Measurements from ENCODE around the gene GOLGA5.

GOLGA5 gene

GRCh38 chr14:92832137-92832700 is 38.1 kb downstream of the GOLGA5 start:
- no peak for DNase-seq

- no peak for DNase-seq
Measured at GRCh38 chr14:92841930-92842329, 47.8 kb downstream of the GOLGA5 start.

GRCh38 chr14:92844204-92844603 is 50.1 kb downstream of the GOLGA5 start:
- DNase-seq: peak; percentile 11

GRCh38 chr14:92846162-92846897 is 52.2 kb downstream of the GOLGA5 start:
- peak; percentile 28 for DNase-seq

GRCh38 chr14:92847278-92847677 is 53.2 kb downstream of the GOLGA5 start:
- peak; percentile 5 for DNase-seq

GRCh38 chr14:92847749-92848148 is 53.6 kb downstream of the GOLGA5 start:
- DNase-seq: no peak

GRCh38 chr14:92848887-92849286 is 54.8 kb downstream of the GOLGA5 start:
- no peak for DNase-seq

- no peak for DNase-seq
Measured at GRCh38 chr14:92850492-92850891, 56.4 kb downstream of the GOLGA5 start.

- peak; percentile 10 for DNase-seq
Measured at GRCh38 chr14:92853136-92853535, 59.0 kb downstream of the GOLGA5 start.

- DNase-seq: no peak
Measured at GRCh38 chr14:92860049-92860840, 66.1 kb downstream of the GOLGA5 start.

- DNase-seq: no peak
Measured at GRCh38 chr14:92861856-92862745, 68.0 kb downstream of the GOLGA5 start.

GRCh38 chr14:92863286-92864080 is 69.4 kb downstream of the GOLGA5 start:
- DNase-seq: no peak

GRCh38 chr14:92865674-92866073 is 71.6 kb downstream of the GOLGA5 start:
- no peak for DNase-seq

- DNase-seq: no peak
Measured at GRCh38 chr14:92866181-92866752, 72.2 kb downstream of the GOLGA5 start.

- no peak for DNase-seq
Measured at GRCh38 chr14:92866901-92867865, 73.1 kb downstream of the GOLGA5 start.

- no peak for DNase-seq
Measured at GRCh38 chr14:92874962-92875661, 81.0 kb downstream of the GOLGA5 start.

GRCh38 chr14:92877757-92878431 is 83.8 kb downstream of the GOLGA5 start:
- DNase-seq: no peak

GRCh38 chr14:92880351-92880750 is 86.2 kb downstream of the GOLGA5 start:
- DNase-seq: no peak

- DNase-seq: no peak
Measured at GRCh38 chr14:92880851-92881250, 86.7 kb downstream of the GOLGA5 start.

Data from activated naive CD4-positive, alpha-beta T cell treated with Interleukin-2 at 50 U/mL for 16 hours (primary cell).